Osteocyte (in vitro differentiated cells): ENCODE results near the gene CHMP1A. TPM values are rescaled to one million over a fixed set of nuclear protein-coding genes. Genes with fewer than 3 reads are reported as not detected.
"Not testable (repeated sequence)": the region's sequence is repeated elsewhere in the genome, so short reads cannot be mapped to it uniquely, and the experiment has no call there.

Experiments used
- DNase-seq: peaks from one replicate; pipeline ENCODE4 v3.0.0; 2021; ENCODE audit warnings: mixed read lengths; ENCODE audit not compliant: unreplicated experiment; ENCODE audit errors: extremely low spot score
- H3K27ac Mint-ChIP-seq: one replicate; pipeline ENCODE4 v1.8.0; 2021; ENCODE audit warnings: mild to moderate bottlenecking, mixed read lengths; ENCODE audit not compliant: unreplicated experiment
- H3K27me3 Mint-ChIP-seq: one replicate; pipeline ENCODE4 v1.8.0; 2021; ENCODE audit warnings: mixed read lengths; ENCODE audit not compliant: unreplicated experiment
- H3K36me3 Mint-ChIP-seq: one replicate; pipeline ENCODE4 v1.8.0; 2021; ENCODE audit warnings: mixed read lengths; ENCODE audit not compliant: unreplicated experiment
- H3K4me1 Mint-ChIP-seq: one replicate; pipeline ENCODE4 v1.8.0; 2021; ENCODE audit warnings: mixed read lengths; ENCODE audit not compliant: unreplicated experiment
- H3K4me3 Mint-ChIP-seq: one replicate; pipeline ENCODE4 v1.8.0; 2021; ENCODE audit warnings: mild to moderate bottlenecking, moderate library complexity, mixed read lengths; ENCODE audit not compliant: unreplicated experiment
- H3K9me3 Mint-ChIP-seq: one replicate; pipeline ENCODE4 v1.8.0; 2021; ENCODE audit warnings: mixed read lengths; ENCODE audit not compliant: unreplicated experiment
- CTCF ChIP-seq: fragments of 200-600 bp; sonication (generic); IDR thresholded peaks from 2 replicates; pipeline ENCODE4 v1.5.0; 2021; ENCODE audit warnings: antibody characterized with exemption, mild to moderate bottlenecking, moderate library complexity
- total RNA-seq: library from RNA; stranded (reverse); gene quantifications from 2 replicates; pipeline ENCODE4 v1.2.1, GENCODE V29; 2021

Gene CHMP1A
- total RNA-seq, 1 donor from 2014 or later = 92.5 TPM

DNA sequence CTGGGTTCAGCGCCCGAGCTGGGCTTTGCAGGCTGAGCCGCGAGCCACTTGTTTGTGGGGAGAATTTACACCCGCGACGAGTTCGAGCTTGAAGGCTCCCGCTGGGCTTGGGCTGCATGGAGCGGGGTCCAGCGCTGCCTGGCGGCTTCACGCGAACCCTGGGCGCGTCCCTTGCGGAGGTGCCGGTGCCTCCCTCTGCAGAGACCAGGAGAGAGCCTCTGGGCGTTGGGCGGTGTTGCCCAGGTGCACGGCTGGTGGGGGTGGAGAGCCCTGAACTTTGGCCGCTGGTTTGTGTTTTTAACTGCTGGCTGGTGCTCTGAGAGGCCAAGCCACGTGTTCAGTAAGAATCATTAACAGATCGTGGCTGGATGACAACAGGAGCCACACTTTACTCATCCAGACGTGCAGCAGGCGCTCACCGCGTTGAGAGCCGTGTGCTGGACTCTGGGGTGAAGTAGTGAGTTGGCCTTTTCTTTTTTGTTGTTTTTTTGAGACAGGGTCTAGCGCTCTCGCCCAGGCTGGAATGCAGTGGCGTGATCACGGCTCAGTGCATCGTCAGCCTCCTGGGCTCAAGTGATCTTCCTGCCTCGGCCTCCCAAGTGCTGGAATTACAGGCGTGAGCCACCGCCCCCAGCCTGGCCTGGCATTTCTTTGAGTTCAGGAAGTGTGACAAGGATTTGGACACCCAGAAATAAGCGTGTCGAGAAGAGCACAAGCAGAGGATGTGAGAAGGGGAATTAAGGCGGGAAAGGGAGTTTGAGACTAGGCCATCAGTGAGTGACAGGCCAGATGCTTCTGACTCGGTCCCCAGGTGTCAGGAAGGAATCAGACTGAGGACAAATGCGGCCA lies 29.8 kb upstream of the CHMP1A start:
- Mint-ChIP-seq H3K4me1 (peaks cover 14% of the 10 kb centered on the region), H3K27me3 (no peaks in the 10 kb centered on the region), H3K4me3 (peak overlapping the region; percentile 90), H3K9me3 (no peaks in the 10 kb centered on the region), H3K27ac (peak overlapping the region; percentile 93), H3K36me3 (peaks cover 20% of the 10 kb centered on the region)
- DNase-seq = no peak
- TF ChIP-seq CTCF = no peak

DNA sequence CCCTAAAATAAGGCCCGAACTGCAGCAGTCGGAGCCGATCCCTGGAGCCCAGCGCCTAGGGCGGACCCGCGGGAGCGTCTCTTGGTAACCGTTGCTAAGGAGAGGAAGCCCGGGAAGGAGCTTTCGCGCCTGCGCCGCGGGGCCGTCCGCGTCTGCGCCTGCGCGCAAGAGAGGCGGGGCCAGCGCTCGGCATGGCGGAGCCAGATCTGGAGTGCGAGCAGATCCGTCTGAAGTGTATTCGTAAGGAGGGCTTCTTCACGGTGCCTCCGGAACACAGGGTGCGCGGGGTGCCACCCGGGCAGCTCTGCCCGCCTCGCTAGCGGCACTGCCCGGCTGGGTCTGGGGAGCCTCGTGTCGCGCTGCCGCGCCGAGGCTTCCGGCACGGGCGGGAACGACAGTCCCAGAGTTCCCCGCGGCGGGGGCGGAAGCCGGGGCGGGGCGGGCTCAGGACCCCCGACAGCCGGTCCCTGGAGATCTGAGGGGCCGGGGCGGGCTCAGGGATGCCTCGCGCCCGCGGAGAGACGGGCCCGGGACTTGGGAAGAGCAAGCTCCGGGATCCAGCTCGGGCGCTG lies 29.1 kb upstream of the CHMP1A start, which contains the start of gene CDK10:
TSS of gene CDK10 (plus strand) at position 170 of the 572 bp plus-strand sequence. CDS start at position 192, 22 bp downstream.
- Mint-ChIP-seq H3K36me3 (peaks cover 20% of the 10 kb centered on the region), H3K4me3 (peak within 1 kb of the TSS; percentile 90), H3K4me1 (peaks cover 14% of the 10 kb centered on the region), H3K27me3 (no peaks in the 10 kb centered on the region), H3K27ac (peak within 1 kb of the TSS; percentile 93), H3K9me3 (no peaks in the 10 kb centered on the region)
- peak; percentile 98 for DNase-seq
- TF ChIP-seq CTCF = no peak

GRCh38 chr16:89685916-89686315 lies 28.4 kb upstream of the CHMP1A start:
- H3K27ac Mint-ChIP-seq = peak overlapping the region; percentile 23
- peaks cover 14% of the 10 kb centered on the region for H3K4me1 Mint-ChIP-seq
- peaks cover 20% of the 10 kb centered on the region for H3K36me3 Mint-ChIP-seq
- peak overlapping the region; percentile 90 for H3K4me3 Mint-ChIP-seq
- H3K27me3 Mint-ChIP-seq = no peaks in the 10 kb centered on the region
- no peak for DNase-seq
- TF ChIP-seq CTCF = no peak
- no peaks in the 10 kb centered on the region for H3K9me3 Mint-ChIP-seq

- DNase-seq = no peak
- Mint-ChIP-seq H3K27ac (no peak overlapping the region), H3K4me3 (no peak overlapping the region), H3K36me3 (peaks cover 3% of the 10 kb centered on the region), H3K27me3 (no peaks in the 10 kb centered on the region), H3K9me3 (no peaks in the 10 kb centered on the region), H3K4me1 (no peaks in the 10 kb centered on the region)
- no peak for TF ChIP-seq CTCF
Measured at GRCh38 chr16:89678258-89678657, 20.8 kb upstream of the CHMP1A start.

DNA sequence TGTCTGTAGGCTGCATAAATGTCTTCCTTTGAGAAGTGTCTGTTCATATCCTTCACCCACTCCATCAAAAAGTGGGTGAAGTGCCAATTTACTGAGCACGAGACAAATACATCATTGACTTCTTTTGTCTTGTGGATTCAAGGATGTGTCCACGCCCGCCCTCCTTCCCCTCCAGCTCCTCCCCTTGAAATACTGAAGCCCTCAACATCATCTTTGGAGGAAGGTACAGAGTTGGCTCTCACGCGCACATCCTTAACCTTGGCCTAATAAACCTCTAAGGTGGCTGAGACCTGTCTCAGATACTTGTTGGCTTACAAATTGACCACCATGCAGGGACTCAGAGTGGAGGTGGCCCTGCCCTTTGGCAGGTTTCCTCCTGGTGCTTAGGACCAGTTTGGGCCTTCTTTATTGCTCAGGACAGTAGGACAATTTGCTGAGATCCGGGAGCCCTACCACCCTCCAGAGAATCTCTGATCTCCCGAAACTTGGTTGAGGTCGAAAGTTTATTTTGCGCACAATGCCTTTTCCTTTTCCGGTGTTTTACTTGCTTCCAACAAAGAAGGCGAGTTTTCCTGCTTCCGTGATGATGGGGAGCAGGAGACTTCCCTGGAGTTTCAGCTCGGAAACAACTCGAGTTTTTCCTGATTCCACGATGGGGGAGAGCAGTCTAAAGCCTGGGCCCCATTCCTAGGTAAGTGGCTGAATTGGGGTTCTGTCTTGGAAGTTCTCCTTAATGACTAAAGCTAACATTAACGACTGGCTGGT lies 14.9 kb upstream of the CHMP1A start:
- Mint-ChIP-seq H3K27ac (no peak overlapping the region), H3K4me1 (peaks cover 2% of the 10 kb centered on the region), H3K9me3 (no peaks in the 10 kb centered on the region), H3K36me3 (no peaks in the 10 kb centered on the region), H3K27me3 (no peaks in the 10 kb centered on the region), H3K4me3 (no peak overlapping the region)
- DNase-seq = no peak
- TF ChIP-seq CTCF = no peak

GRCh38 chr16:89671565-89671964 lies 14.1 kb upstream of the CHMP1A start:
- not testable (repeated sequence) for H3K4me1 Mint-ChIP-seq, DNase-seq, H3K9me3 Mint-ChIP-seq, H3K27ac Mint-ChIP-seq, H3K27me3 Mint-ChIP-seq, H3K4me3 Mint-ChIP-seq, H3K36me3 Mint-ChIP-seq
